Transverse colon (tissue), 4 donors: Measurements from ENCODE around the gene EXOSC1.
"Not testable (repeated sequence)": the region's sequence is repeated elsewhere in the genome, so short reads cannot be mapped to it uniquely, and the experiment has no call there.

Experiments used
- POLR2AphosphoS5 ChIP-seq, 3 donors: sonication (generic); formaldehyde crosslinking; IDR thresholded peaks; one replicate each; pipeline ENCODE4 v1.6.1; 2016; ENCODE audit warnings: antibody characterized with exemption in 3 of 3
- TF ChIP-seq, protein P1 (sequence below), 5 experiments: fragments of 200-600 bp in 3 of 5; fragments of 450-650 bp in 2 of 5; sonication (generic) in 3 of 5; IDR thresholded peaks; 1 replicate in 2 of 5; 2 replicates in 3 of 5; pipeline ENCODE4 v1.5.1; 2016 to 2017; ENCODE audit warnings: antibody characterized with exemption in 5 of 5, inconsistent platforms in 3 of 5, mild to moderate bottlenecking in 2 of 5, moderate library complexity in 1 of 5

DNA sequence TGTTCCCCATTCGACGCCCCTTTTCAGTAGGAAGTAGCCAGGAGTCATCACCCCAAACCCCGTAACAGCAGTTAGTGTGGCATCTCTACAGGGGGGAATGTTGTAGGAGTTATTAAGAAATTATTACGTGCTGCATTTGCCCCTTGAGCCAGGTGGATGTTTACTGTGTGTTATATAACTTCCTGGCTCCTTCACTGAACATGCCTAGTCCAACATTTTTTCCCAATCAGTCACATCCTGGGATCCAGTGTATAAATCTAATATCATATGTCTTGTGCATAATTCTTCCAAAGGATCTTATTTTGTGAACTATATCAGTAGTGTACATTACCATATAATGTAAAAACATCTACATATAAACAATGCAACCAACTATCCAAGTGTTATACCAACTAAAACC is 33.6 kb upstream of the EXOSC1 start:
- TF ChIP-seq, protein P1, sequence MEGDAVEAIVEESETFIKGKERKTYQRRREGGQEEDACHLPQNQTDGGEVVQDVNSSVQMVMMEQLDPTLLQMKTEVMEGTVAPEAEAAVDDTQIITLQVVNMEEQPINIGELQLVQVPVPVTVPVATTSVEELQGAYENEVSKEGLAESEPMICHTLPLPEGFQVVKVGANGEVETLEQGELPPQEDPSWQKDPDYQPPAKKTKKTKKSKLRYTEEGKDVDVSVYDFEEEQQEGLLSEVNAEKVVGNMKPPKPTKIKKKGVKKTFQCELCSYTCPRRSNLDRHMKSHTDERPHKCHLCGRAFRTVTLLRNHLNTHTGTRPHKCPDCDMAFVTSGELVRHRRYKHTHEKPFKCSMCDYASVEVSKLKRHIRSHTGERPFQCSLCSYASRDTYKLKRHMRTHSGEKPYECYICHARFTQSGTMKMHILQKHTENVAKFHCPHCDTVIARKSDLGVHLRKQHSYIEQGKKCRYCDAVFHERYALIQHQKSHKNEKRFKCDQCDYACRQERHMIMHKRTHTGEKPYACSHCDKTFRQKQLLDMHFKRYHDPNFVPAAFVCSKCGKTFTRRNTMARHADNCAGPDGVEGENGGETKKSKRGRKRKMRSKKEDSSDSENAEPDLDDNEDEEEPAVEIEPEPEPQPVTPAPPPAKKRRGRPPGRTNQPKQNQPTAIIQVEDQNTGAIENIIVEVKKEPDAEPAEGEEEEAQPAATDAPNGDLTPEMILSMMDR (IDR thresholded peaks at IDR 0.05) = not testable (repeated sequence)
- TF ChIP-seq POLR2AphosphoS5 (IDR thresholded peaks at IDR 0.05) = not testable (repeated sequence)
